RWPE2 (cell line): ENCODE measurements around the gene ARHGEF7.

Experiments
- ATAC-seq: fragments of 200-7000 bp; cut with Tn5 transposase; 3 replicates; pipeline ENCODE4 v1.9.1; 2021; ENCODE audit warnings: low read depth
- DNase-seq: peaks from one replicate; pipeline ENCODE4 v3.0.0-alpha.2; 2020; ENCODE audit warnings: low spot score
- H3K27ac ChIP-seq: fragments of 450-650 bp; 2 replicates; pipeline ENCODE4 v1.5.1; 2017; ENCODE audit warnings: mild to moderate bottlenecking; ENCODE audit not compliant: poor library complexity, severe bottlenecking
- H3K27me3 ChIP-seq: fragments of 250-450 bp; sonication (Bioruptor Pico); 2 replicates; pipeline ENCODE4 v1.5.1; 2021; ENCODE audit warnings: mild to moderate bottlenecking, moderate library complexity; ENCODE audit not compliant: insufficient read depth, poor library complexity, severe bottlenecking
- H3K36me3 ChIP-seq: fragments of 250-450 bp; sonication (Bioruptor Pico); 2 replicates; pipeline ENCODE4 v1.5.1; 2020; ENCODE audit warnings: low read depth, mild to moderate bottlenecking, moderate library complexity
- H3K4me1 ChIP-seq: fragments of 250-450 bp; sonication (Bioruptor Pico); 2 replicates; pipeline ENCODE4 v1.5.1; 2021; ENCODE audit warnings: mild to moderate bottlenecking, moderate library complexity; ENCODE audit not compliant: insufficient read depth, poor library complexity, severe bottlenecking
- H3K4me3 ChIP-seq: fragments of 250-450 bp; sonication (Bioruptor Pico); 2 replicates; pipeline ENCODE4 v1.5.1; 2021; ENCODE audit warnings: mild to moderate bottlenecking, moderate library complexity; ENCODE audit not compliant: severe bottlenecking
- H3K9me3 ChIP-seq: fragments of 250-450 bp; sonication (Bioruptor Pico); 2 replicates; pipeline ENCODE4 v1.5.1; 2021; ENCODE audit warnings: mild to moderate bottlenecking, moderate library complexity; ENCODE audit not compliant: severe bottlenecking
- CTCF ChIP-seq: fragments of 450-650 bp; IDR thresholded peaks from one replicate; pipeline ENCODE4 v1.5.1; 2017; ENCODE audit warnings: mild to moderate bottlenecking, moderate library complexity; ENCODE audit not compliant: poor library complexity, severe bottlenecking

Gene ARHGEF7

GRCh38 chr13:111304041-111304544, 189.0 kb downstream of the ARHGEF7 start:
- Histone ChIP-seq H3K4me1 (no peaks in the 10 kb centered on the region), H3K9me3 (no peaks in the 10 kb centered on the region), H3K36me3 (peaks cover 46% of the 10 kb centered on the region), H3K27ac (no peak overlapping the region), H3K27me3 (no peaks in the 10 kb centered on the region), H3K4me3 (no peak overlapping the region)
- ATAC-seq, result no peak
- no peak for DNase-seq
- TF ChIP-seq CTCF, result no peak

DNA sequence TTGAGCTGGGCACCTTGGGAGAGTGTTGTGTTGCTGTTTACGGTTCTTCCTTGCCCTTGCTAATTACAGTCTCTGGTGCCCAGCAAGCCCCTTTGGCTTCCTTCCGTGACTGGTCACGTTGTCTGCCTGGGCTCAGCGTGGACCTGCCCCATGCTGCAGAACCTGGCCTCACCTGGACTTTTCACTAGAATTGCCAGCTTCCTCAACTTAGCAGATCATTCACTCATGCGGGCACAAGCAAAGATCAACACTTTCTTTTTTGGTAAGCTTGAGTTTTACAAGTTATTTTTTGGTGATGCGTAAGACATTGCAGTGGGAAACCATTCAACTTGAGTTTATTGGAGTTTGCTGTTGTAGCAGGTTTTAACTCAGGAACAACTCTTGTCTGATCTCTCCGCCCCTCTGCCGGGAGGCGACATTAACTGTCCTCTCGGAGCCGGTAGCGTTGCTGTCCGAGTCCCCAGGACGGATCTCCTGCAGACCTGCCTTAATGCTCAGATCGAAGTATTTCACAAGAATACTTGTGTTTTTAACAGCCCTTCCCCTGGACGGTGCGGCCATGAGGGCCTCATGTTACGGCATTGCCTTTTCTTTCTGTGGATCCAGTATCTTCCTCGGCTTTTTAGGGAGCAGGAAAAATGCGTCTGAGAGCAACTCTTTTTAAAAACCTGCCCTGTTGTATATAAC, 189.6 kb downstream of the ARHGEF7 start:
- Histone ChIP-seq H3K27me3 (no peaks in the 10 kb centered on the region), H3K27ac (no peak overlapping the region), H3K9me3 (no peaks in the 10 kb centered on the region), H3K4me3 (no peak overlapping the region), H3K4me1 (no peaks in the 10 kb centered on the region), H3K36me3 (peaks cover 46% of the 10 kb centered on the region)
- ATAC-seq, result no peak
- no peak for DNase-seq
- TF ChIP-seq CTCF, result no peak

DNA sequence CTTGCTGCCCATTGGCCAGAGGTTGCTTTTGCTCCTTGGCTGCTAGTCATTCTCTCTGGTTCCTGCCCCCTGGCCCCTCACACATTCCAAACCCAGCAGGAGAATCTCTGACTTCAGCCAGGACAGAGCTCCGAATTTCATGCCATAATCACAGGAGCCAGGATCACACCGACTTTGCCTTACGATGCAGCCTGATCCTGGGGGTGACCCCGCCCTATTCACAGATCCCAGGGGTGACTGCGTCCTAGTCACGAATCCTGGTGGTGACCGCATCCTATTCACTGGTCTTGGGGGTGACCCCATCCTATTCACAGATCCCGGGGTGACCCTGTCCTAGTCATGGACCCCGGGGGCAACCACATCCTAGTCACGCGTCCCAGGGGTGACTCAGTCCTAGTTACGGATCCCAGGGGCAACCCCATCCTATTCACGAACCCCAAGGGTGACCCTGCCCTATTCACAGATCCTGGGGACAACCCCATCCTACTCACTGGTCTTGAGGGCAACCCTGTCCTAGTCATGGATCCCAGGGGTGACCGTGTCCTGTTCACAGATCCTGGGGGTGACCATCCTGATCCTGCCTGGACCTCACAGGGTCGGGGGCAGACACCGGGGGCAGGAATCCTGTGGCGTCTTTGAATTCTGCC, 198.0 kb downstream of the ARHGEF7 start:
- Histone ChIP-seq H3K9me3 (no peaks in the 10 kb centered on the region), H3K4me3 (no peak overlapping the region), H3K27ac (no peak overlapping the region), H3K36me3 (no peaks in the 10 kb centered on the region), H3K4me1 (no peaks in the 10 kb centered on the region), H3K27me3 (no peaks in the 10 kb centered on the region)
- DNase-seq (no peak), ATAC-seq (no peak)
- no peak for TF ChIP-seq CTCF

GRCh38 chr13:111313911-111314425, 198.9 kb downstream of the ARHGEF7 start:
- no peak for ATAC-seq
- H3K36me3 ChIP-seq, result no peaks in the 10 kb centered on the region
- TF ChIP-seq CTCF, result no peak
- no peak overlapping the region for H3K27ac ChIP-seq
- H3K9me3 ChIP-seq, result no peaks in the 10 kb centered on the region
- H3K4me3 ChIP-seq, result no peak overlapping the region
- no peak for DNase-seq
- no peaks in the 10 kb centered on the region for H3K27me3 ChIP-seq
- no peaks in the 10 kb centered on the region for H3K4me1 ChIP-seq

GRCh38 chr13:111314852-111315251, 199.7 kb downstream of the ARHGEF7 start:
- DNase-seq (no peak), ATAC-seq (no peak)
- Histone ChIP-seq H3K4me1 (no peaks in the 10 kb centered on the region), H3K4me3 (no peak overlapping the region), H3K36me3 (no peaks in the 10 kb centered on the region), H3K9me3 (no peaks in the 10 kb centered on the region), H3K27me3 (no peaks in the 10 kb centered on the region), H3K27ac (no peak overlapping the region)
- TF ChIP-seq CTCF, result no peak
